ENCODE data around the gene TICAM1. TPM values are rescaled to one million over a fixed set of nuclear protein-coding genes. Genes with fewer than 3 reads are reported as not detected.

The TICAM1 gene
- total and polyA plus RNA-seq, 7 donors = 7.4 to 17.0 (median 11.4) TPM

GRCh38 chr19:4815426-4816201 lies 15.9 kb downstream of the TICAM1 start:
- no peaks in the 10 kb centered on the region for H3K27me3 ChIP-seq (ENCODE audit: insufficient read depth in 3 of 3, low read length in 2 of 3)
- WGBS, 3 donors = 22 to 29% (median 24%) methylated on average over 28 of the region's 28 CpGs
- intact Hi-C loops (cut with DNase I) = loop anchor here in 1 of 2 donors (10.0 kb wide), 1 partner anchor 219 kb away; no protein-coding TSS in a partner anchor
- peak overlapping the region; percentile 93 for H3K27ac ChIP-seq
- DNase-seq (peak; percentile 87 to 92), ATAC-seq (peak; percentile 82 to 88 (median 85))
- peaks cover 3 to 37% of the 10 kb centered on the region in 2 donors for H3K36me3 ChIP-seq (ENCODE audit: insufficient read depth in 1 of 2, low read depth in 1 of 2)
- no peaks in the 10 kb centered on the region for H3K9me3 ChIP-seq
- peaks cover 35% of the 10 kb centered on the region for H3K4me1 ChIP-seq
- peak overlapping the region; percentile 45 for H3K4me3 ChIP-seq
- TF ChIP-seq CTCF (IDR thresholded peaks at IDR 0.05) = no peak

- TF ChIP-seq CTCF (IDR thresholded peaks at IDR 0.05) = no peak
- no peak for DNase-seq
- intact Hi-C loops (cut with DNase I) = loop anchor here in 1 of 2 donors (5.0 to 10.0 kb wide), 2 partner anchors 97 to 220 kb away; no protein-coding TSS in a partner anchor
- no peaks in the 10 kb centered on the region for H3K27me3 ChIP-seq (ENCODE audit: insufficient read depth in 3 of 3, low read length in 2 of 3)
- peak overlapping the region; percentile 93 for H3K27ac ChIP-seq
- ATAC-seq = no peak
- peaks cover 3 to 36% of the 10 kb centered on the region in 2 donors for H3K36me3 ChIP-seq (ENCODE audit: insufficient read depth in 1 of 2, low read depth in 1 of 2)
- H3K9me3 ChIP-seq = no peaks in the 10 kb centered on the region
- peaks cover 35% of the 10 kb centered on the region for H3K4me1 ChIP-seq
- peak overlapping the region; percentile 45 for H3K4me3 ChIP-seq
- WGBS, 3 donors = 73 to 76% (median 73%) methylated on average over 7 of the region's 7 CpGs
Measured at GRCh38 chr19:4814625-4815425, 16.7 kb downstream of the TICAM1 start.

- H3K27me3 ChIP-seq (ENCODE audit: insufficient read depth in 3 of 3, low read length in 2 of 3) = no peaks in the 10 kb centered on the region
- H3K27ac ChIP-seq = peak overlapping the region; percentile 93
- no peak overlapping the region for H3K4me3 ChIP-seq
- peaks cover 30% of the 10 kb centered on the region for H3K4me1 ChIP-seq
- WGBS, 3 donors = 72 to 73% (median 72%) methylated on average over 12 of the region's 12 CpGs
- peak; percentile 85 for TF ChIP-seq CTCF (IDR thresholded peaks at IDR 0.05)
- DNase-seq = peak; percentile 87 to 92
- H3K36me3 ChIP-seq (ENCODE audit: insufficient read depth in 1 of 2, low read depth in 1 of 2) = peaks cover 0 to 3% of the 10 kb centered on the region in 2 donors
- intact Hi-C loops (cut with DNase I) = loop anchor here (1.0 to 10.0 kb wide), 4 partner anchors 40 to 223 kb away; no protein-coding TSS in a partner anchor
- H3K9me3 ChIP-seq = no peaks in the 10 kb centered on the region
- peak; percentile 29 to 53 (median 50) for ATAC-seq
Measured at GRCh38 chr19:4811328-4812131, 20.0 kb downstream of the TICAM1 start.

GRCh38 chr19:4807188-4807587 lies 24.3 kb downstream of the TICAM1 start:
- no peak for TF ChIP-seq CTCF (IDR thresholded peaks at IDR 0.05)
- peaks cover 9% of the 10 kb centered on the region for H3K4me1 ChIP-seq
- intact Hi-C loops (cut with DNase I) = no loop called here
- H3K36me3 ChIP-seq (ENCODE audit: insufficient read depth in 1 of 2, low read depth in 1 of 2) = no peaks in the 10 kb centered on the region
- ATAC-seq (no peak), DNase-seq (peak; percentile 33 to 59)
- WGBS, 3 donors = 66 to 81% (median 73%) methylated on average over 6 of the region's 6 CpGs
- no peak overlapping the region for H3K4me3 ChIP-seq
- H3K9me3 ChIP-seq = no peaks in the 10 kb centered on the region
- H3K27ac ChIP-seq = no peak overlapping the region
- H3K27me3 ChIP-seq (ENCODE audit: insufficient read depth in 3 of 3, low read length in 2 of 3) = no peaks in the 10 kb centered on the region
